NK-92 (cell line): ENCODE results near the gene SND1.

Experiments
- DNase-seq: peaks from one replicate; lab custom pipeline; 2025; ENCODE audit not compliant: unreplicated experiment; lab: John Stamatoyannopoulos, UW

The SND1 gene

GRCh38 chr7:127682140-127682539 is 30.1 kb downstream of the SND1 start:
- no peak for DNase-seq

GRCh38 chr7:127683776-127684681 is 32.0 kb downstream of the SND1 start:
- DNase-seq: no peak

GRCh38 chr7:127689194-127689772 is 37.3 kb downstream of the SND1 start:
- no peak for DNase-seq

- DNase-seq: no peak
These were observed 38.3 kb downstream of the SND1 start for GRCh38 chr7:127690337-127690736.

GRCh38 chr7:127690806-127691205 is 38.8 kb downstream of the SND1 start:
- DNase-seq: no peak

- no peak for DNase-seq
These were observed 40.2 kb downstream of the SND1 start for GRCh38 chr7:127692200-127692599.

GRCh38 chr7:127699853-127700252 is 47.9 kb downstream of the SND1 start:
- DNase-seq: no peak

- no peak for DNase-seq
These were observed 50.2 kb downstream of the SND1 start for GRCh38 chr7:127702052-127702652.

- DNase-seq: no peak
These were observed 50.9 kb downstream of the SND1 start for GRCh38 chr7:127702938-127703337.

GRCh38 chr7:127704211-127704610 is 52.2 kb downstream of the SND1 start:
- no peak for DNase-seq

GRCh38 chr7:127705461-127705959 is 53.5 kb downstream of the SND1 start:
- no peak for DNase-seq

GRCh38 chr7:127706766-127707165 is 54.8 kb downstream of the SND1 start:
- no peak for DNase-seq

GRCh38 chr7:127708201-127708600 is 56.2 kb downstream of the SND1 start:
- no peak for DNase-seq

GRCh38 chr7:127708788-127709187 is 56.8 kb downstream of the SND1 start:
- no peak for DNase-seq

GRCh38 chr7:127710635-127711034 is 58.6 kb downstream of the SND1 start:
- no peak for DNase-seq

GRCh38 chr7:127711872-127712271 is 59.9 kb downstream of the SND1 start:
- DNase-seq: no peak

GRCh38 chr7:127713006-127713405 is 61.0 kb downstream of the SND1 start:
- DNase-seq: no peak

- DNase-seq: no peak
These were observed 61.8 kb downstream of the SND1 start for GRCh38 chr7:127713758-127714157.

- no peak for DNase-seq
These were observed 63.3 kb downstream of the SND1 start for GRCh38 chr7:127715272-127715671.

GRCh38 chr7:127715901-127716300 is 63.9 kb downstream of the SND1 start:
- no peak for DNase-seq

- no peak for DNase-seq
These were observed 65.7 kb downstream of the SND1 start for GRCh38 chr7:127717502-127718339.
